Right renal cortex interstitium (tissue), 3 donors: ENCODE measurements around the gene OR10G2. TPM values are rescaled to one million over a fixed set of nuclear protein-coding genes. Genes with fewer than 3 reads are reported as not detected.
"Not testable (repeated sequence)": the region's sequence is repeated elsewhere in the genome, so short reads cannot be mapped to it uniquely, and the experiment has no call there.

ENCODE experiments used
- DNase-seq, 3 donors: peaks; one replicate each; pipeline ENCODE4 v3.0.0-alpha.2; 2013; ENCODE audit warnings: low read depth in 3 of 3, low spot score in 2 of 3
- polyA plus RNA-seq, 3 donors: library from polyadenylated mRNA; unstranded; fragments of 120-200 nt; gene quantifications; one replicate each; pipeline ENCODE4 v1.2.1, GENCODE V29; 2013; ENCODE audit not compliant: insufficient read length in 3 of 3

The OR10G2 gene, protein sequence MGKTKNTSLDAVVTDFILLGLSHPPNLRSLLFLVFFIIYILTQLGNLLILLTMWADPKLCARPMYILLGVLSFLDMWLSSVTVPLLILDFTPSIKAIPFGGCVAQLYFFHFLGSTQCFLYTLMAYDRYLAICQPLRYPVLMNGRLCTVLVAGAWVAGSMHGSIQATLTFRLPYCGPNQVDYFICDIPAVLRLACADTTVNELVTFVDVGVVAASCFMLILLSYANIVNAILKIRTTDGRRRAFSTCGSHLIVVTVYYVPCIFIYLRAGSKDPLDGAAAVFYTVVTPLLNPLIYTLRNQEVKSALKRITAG
- polyA plus RNA-seq, result not detected

DNA sequence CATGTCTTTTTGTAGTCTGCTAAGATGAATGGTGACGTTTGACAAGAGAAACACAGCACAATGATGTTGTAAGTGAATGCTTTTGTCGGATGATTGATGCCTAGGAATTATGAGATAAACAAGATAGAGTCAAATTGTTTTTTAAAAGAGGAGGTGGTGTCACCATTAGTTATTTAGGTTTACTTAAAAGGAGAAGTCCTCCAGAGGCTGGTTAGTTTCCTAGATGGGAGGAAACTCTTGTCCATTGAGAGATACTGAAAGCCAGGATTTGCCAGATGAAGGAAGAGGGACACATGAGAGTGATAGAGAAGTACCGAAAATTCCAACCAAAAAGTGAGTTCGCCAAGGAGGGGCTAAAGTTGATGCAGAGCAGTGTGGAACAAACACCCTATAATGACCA lies at the start of gene OR10G2:
OR10G2 (minus strand) TSS at position 101 of the 400 bp plus-strand sequence; CDS start at position 3, 98 bp downstream.
- DNase-seq, result no peak

DNA sequence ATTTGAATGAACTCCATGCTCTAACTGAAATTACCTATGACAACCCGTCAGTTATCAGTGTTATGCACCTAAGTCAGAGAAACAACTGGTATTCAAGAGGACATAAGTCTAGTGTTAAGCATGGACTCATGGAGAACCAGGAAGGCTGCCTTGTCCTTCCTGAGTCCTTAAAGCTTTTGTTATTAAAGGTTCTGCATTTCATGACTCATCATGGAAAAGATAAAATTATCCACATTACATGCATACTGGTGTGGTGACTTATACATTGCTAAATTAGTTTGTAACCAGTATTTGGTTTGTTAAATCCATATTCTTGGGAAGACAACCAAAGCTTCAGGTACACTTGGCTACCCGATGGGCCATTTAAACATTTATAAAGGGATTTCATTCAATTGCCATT lies 45.3 kb upstream of the OR10G2 start:
- DNase-seq, result no peak

DNA sequence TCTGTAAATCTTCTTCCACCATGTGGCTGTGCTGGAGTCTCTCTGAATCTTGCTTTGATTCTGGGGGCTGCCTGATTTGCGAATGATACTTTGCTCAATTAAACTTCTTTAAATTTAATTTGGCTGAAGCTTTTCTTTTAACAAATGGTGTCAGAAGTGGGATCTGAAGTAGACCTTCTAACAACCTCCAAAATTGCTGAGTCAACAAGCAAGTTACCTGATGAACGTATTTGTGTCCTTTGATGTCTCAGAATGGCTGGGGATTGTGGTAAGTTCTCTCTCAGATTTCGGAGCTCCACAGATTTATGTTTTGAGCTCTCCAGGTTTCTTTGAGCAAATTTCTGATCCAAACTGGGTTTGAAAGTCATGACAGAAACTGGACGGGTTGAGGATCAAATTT lies 40.8 kb upstream of the OR10G2 start:
- no peak for DNase-seq

DNA sequence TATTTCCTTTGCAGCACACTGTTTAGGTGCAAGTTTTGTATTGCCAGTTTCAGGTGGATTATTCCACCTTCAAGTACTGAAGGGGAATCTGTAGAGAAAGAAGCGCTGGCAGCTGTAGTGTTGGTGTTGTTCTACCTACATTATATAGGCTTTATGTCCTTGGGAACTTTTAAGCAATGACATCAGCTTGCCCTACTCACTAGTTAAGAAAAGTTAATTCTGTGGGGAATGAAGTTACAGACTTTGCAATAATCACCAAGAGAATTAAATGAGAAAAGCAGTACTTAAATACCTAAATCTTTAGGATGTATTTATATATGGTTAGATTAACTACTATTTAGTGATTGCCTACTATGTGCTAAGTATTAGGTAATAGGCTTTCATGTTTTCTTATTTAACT lies 39.0 kb upstream of the OR10G2 start, which contains the start of gene OR4E1:
OR4E1 (minus strand) TSS at position 101 of the 400 bp plus-strand sequence. CDS start 2,883 bp downstream, outside the sequence.
- DNase-seq, result no peak

DNA sequence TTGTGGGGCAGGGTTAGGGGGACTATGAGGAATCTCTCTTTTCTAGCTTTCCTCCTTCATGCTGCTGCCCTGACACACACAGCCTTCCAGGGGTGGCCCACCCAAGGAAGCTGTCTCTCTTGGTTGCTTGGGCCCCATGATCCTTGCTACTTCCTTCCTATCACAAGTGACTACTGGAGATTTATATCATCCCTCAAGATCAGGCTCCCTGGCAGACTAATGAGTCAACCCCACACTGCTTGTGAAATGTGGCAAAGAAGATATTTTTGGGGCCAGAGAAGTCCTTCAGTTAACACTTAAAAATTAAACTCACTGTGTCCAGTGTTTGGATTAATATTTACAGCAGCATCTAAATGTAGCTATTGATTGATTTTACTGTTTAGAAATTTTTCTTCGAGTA lies 37.4 kb upstream of the OR10G2 start:
- no peak for DNase-seq

DNA sequence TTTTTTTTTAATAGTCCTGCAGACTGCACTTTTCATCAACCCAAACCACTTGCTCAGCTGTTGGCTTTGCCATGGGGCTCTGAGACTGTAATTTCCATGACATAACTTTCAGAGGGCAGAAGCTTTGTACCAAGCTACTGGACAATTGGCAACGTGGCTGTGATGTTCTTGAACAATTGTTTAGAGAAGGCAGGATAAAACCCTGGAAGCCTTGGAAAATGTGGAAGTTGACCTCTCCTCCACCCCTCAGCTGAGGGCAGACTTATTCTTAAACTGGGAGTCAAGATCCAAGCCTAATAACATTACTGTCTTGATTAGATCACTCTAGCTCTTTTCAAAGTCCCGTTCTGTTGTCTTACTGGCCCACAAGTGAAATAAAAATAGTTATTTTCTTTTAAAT lies 36.6 kb upstream of the OR10G2 start:
- DNase-seq, result no peak

DNA sequence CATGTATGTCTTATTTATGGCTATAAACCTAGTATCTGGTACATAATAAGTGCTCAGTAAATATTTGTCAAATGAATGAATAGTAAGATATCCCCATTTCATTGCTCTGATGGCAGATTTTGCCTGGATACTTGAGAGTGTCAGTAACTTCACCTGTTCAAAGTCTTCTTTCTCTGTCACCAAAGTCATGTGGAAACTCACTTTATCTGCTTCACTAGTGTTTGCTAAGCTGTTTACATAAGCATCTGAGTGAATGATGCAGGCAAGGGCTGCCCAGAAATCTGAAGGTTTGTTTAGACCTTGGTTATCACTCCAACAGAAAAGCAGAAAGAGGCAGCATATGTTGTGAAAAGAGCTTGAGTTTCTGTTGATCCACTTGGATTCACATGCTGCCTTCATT lies 34.5 kb upstream of the OR10G2 start:
- no peak for DNase-seq

DNA sequence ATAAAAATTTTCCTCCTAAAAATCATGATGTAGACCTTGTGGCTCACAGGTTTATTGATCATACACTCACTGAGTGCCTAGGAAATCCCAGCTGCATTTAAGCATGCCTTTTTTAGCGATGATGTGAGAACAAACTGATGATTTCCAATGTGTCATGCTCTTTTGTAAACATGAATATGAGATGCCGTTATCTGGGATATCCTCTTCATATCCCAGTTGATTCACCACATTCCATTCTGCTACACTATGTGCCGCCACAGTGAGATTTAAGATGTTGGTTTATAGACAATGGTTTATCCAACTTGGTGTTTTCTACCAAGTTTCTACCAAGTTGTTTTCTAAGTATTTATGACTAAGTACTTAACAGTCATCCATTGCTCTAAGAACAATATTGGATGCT lies 33.6 kb upstream of the OR10G2 start:
- DNase-seq, result no peak

DNA sequence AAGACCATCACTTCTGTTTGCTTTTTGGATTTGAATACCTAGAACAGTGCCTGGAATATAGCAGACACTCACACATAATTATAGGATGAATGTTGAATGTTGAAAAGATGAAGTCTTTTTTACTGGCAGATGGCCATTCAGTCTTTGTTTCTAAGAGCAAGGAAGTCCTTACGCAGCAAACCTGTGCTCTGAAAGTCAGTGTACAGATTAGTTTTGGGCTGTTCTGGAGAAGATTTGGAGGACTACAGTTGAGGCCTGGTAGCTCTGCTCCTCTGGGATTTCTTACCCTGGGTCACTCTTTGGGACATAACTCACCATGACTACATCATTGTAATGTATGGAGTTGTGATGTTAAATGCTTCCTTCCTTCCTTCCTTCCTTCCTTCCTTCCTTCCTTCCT lies 22.2 kb upstream of the OR10G2 start:
- DNase-seq, result no peak

DNA sequence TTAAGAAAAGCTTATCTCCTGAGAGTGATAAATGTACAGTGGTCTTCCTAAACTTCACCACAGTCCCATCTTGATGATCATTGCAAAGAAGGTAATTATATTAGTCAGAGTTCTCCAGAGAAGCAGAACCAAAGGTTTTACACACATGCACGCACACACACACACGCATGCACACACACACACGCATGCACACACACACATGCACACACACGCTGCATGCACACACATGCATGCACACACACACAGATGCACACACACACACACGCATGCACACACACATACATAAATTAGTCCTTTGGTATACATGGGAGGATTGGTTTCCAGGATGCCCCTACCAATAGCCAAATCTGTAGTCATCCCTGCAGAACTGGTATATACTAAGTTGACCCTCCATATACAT lies 19.5 kb upstream of the OR10G2 start:
- DNase-seq, result no peak

DNA sequence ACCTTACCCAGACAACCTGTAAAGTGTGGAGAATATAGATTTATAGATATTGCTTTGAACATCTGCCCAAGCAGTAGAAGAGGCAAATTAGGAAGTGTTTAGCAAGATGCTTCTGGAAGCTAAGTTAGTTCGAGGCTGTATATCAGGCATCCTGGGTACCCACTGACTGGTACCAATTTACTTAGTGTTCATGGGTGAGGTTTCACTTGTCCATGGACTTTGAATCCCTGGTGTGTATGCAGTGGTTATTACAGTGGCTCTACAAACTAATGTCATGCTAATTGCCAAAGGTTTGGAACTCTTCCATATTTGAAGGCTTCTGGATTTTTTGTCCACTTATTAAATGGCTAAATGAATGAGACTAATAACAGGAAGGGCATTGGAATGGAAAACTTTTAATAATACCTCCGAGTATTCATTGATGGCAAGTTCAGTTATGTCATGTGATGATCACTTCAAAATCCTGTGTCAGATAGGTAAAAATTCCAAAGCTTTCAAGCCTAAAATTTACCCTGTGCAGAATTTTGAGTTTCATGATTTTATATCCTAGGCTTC lies 18.7 kb upstream of the OR10G2 start, which contains the start of gene OR4E2:
OR4E2 (plus strand) TSS at position 505 of the 555 bp plus-strand sequence. CDS start 11,248 bp downstream, outside the sequence.
- DNase-seq, result no peak

DNA sequence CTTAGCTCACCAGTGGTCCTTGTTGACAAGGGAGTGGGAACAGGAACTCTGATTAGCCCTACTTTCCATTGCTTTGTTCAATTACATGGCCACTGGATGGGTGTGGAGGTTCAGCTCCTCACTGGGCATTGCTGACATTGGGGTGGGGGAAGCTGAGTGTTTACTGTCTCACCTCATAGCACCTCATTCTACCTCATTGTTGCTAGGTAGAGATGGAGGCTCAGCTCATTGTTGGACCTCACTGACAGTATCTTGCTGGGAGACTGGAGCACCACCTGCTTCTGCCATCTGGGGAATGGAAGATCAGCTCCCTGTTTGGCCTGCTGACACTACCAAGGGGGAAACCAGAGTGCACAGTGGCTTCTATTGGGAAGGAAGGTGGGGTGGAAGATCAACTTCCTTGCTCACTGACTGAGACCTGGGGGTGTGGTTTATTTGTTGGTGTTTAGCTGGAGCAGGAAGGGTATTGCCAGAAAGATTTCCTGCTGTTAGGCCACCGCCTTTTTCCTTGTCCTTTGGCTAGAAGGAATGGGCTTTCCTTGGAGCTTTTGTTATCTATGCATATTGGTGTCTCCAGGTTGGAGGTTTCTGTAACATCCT lies 17.6 kb upstream of the OR10G2 start:
- no peak for DNase-seq

DNA sequence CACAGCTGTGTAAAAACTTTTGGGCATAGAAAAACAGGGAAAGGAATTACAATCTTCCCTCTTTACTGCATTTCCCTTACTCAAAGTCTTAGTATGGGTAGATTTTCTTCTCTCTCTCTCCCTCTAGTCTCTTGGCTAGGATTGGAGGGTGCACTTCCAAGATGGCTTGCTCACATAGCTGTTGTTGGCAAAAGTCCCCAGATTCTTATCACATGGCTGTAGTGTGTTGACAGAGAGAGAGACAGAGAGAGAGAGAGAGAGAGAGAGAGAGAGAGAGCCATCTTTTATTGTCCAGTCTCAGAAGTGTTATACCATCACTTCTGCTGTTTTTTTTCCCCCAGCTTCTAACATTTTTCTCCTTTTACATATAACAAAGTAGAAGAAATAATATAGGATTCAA lies 12.6 kb upstream of the OR10G2 start:
- DNase-seq, result no peak

DNA sequence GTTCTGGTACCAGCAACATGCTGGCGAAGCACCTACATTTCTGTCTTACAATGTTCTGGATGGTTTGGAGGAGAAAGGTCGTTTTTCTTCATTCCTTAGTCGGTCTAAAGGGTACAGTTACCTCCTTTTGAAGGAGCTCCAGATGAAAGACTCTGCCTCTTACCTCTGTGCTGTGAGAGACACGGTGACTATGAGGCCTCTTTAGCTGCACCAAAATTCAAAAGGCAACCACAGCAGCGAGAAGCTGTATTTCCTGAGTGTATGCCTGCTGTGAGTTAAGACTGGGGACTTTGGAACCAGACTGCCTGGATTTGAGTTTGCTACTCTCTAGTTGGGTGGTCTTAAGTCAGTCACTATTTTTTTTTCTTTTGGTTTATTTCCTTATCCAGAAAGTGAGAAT lies 8.7 kb upstream of the OR10G2 start:
- no peak for DNase-seq

DNA sequence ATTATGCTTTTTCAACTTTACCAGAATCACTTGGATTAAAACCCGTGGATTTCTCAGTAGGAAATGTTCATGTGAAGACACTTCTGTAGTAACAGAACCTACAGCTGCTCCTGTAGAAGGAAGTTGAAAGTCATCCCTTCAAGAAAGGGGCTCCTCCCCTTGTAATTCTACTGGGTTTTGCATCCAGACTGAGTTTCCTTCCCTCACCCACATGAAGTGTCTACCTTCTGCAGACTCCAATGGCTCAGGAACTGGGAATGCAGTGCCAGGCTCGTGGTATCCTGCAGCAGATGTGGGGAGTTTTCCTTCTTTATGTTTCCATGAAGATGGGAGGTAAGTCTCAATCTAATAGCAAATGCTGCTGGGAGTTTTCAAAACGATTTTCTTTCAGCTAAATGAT lies 7.9 kb upstream of the OR10G2 start:
- no peak for DNase-seq

DNA sequence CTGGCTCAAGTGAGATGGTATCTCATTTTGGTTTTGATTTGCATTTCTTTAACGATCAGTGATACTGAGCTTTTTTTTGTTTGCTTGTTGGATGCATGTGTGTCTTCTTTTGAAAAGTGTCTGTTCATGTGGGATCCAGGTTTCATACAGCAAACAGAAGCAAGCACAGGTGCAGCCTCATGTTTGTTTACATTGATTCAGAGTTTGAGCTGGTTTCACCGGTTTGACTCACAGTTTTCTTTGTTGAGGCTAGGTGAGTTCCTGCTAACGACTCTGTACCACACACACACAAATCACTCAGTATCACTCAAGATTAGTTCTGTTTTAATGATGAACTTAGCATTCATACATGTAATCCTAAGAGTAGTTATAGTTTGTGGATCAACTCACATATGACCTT lies 3.7 kb downstream of the OR10G2 start:
- no peak for DNase-seq

DNA sequence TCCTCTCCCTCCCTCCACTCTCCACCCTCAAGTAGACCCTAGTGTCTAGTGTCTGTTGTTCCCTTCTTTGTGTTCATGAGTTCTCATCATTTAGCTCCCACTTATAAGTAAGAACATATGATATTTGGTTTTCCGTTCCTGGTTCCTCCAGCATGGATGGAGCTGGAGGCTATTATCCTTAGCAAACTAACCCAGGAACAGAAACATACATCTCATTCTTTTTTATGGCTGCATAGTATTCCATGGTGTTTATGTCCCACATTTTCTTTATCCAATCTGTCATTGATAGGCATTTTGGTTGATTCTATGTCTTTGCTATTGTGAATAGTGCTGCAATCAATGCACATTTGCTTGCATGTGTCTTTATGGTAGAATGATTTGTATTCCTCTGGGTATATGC lies 4.2 kb downstream of the OR10G2 start:
- not testable (repeated sequence) for DNase-seq

DNA sequence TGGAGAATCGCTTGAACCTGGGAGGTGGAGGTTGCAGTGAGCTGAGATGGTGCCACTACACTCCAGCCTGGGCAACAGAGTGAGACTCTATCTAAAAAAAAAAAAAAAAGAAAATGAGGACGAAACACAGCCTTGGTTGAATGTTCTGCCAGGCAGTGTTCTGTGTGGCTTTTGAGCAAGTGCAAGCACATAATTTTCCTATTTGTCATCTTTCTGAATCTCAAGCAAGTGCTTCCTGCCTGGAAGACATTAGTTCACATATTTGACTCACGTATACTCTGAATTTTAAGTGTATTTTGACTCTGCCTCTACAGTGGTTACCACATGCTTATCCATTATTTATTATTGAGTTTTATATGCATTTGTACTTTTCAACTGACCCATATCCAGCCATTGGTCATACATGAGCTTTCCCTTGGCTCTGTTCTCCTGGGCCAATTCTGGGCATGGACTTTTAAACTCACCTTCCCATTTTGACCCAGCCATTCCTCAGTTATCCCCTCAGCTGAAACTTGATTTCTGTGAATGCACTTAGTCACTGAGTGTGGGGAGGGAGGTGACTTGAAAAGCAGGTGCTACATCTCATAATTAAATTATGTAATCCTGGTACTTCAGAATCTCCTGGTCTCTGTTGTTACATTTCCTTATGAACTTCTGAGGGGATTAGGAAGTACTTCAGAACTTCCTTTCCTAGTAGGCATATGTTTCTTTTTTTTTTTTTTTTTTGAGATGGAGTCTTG lies 8.1 kb downstream of the OR10G2 start:
- no peak for DNase-seq

DNA sequence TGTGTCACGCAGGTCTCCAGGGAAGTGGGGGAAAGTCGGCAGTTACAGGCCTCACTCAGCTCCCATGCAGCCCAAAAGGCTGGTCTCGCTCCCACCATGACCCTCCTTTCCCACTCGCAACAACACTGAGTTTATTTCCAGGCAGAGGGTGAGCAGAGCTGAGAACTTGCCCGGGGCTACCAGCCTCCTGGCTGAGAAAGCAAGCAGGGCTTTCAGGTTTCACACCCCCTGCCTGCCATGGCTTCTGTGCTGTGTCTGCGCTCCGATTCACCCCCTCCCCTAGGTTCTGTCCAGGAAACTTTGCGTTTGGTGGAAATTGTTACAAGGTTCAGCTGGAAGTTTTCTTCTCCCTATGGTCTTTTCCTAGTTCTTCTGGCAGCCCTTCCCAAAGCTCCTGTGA lies 17.1 kb downstream of the OR10G2 start:
- no peak for DNase-seq

DNA sequence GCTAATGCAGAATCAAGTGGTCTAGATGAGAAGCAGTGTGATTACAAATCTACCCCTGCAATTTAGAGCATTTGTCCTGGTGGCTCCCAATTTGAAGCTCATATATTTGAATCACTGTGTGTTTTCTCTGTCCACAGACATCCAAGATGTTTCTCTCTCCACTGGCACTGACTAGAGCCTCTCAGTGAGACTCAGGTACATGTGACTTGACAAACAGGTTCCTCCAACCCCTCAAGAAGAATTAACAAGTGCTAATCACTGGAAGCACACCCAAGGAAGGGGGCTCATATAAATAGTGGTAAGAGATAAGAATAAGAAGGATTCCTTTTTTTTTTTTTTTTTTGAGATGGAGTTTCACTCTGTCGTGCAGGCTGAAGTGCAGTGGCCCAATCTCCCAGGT lies 20.5 kb downstream of the OR10G2 start:
- DNase-seq, result no peak

DNA sequence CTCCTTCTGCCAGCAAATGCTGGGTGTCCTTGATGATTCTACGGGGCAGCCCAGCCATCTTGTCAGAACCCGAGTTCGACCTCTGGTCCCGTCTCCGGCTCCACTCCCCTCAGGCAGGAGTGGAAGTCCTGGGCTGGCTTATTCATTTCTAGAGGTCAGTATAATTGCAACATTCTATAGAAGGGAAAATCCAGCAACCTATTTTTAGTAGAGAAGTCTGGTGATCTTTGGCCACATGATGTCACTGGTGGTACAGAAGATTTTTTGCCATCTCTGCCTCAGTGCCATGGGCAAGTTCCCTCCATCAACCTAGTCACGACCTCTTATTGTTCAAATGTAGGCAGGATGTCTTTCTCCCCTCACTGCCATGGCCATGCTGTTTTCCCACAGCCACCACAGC lies 22.4 kb downstream of the OR10G2 start:
- no peak for DNase-seq
